ENCODE measurements around the gene TBCK. TPM values are rescaled to one million over a fixed set of nuclear protein-coding genes. Genes with fewer than 3 reads are reported as not detected.

Gene TBCK
- 77.8 and 83.1 TPM in 2 replicates for total RNA-seq
- long read RNA-seq, transcript TBCK-204 (26 exons, 3,047 nt): major isoform, 25 of 103 reads
- long read RNA-seq, partial matches to known transcripts: 41 of 103 reads
- long read RNA-seq, other reads (novel, unspliced or antisense): 36 of 103 reads

DNA sequence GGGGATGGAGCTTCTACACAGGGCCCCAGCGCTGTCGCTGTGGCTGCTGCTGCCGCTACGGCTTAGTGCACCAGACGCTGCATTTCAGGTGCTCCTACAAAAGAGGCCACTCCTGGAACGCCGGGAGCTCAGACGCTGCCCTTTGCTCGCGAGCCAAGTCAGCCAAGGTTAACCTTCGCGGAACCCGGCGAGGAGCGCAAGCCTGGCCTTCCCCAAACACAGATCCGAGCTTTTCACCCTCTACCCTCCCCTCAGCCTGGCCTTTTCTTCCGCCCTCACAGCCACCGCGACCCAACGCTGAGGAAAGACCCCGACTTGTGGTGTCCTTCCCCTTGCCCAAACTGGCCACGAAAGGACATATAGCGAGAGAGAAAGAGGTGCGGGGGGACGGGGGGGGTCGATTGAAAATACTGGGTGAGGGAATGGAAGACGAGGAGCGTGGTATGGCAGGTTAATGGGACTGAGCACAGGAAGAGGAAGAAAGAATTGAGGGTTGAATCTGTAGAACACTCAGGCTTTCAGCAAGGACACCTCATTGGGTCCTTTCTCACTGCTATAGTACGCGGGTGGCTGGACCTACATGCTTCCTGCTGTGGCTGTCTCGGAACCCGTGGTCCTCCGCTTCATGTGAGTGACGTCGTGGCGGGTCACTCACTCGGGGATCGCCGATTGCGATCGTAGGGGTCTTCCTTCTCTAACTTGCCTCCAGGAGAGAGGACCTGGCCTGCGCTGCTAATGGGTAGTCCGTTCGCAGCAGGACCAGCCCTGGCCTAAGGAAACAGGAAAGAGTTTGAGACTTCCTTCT, at the start of gene TBCK, which contains the start of gene AIMP1:
Gene TBCK (minus strand): TSS at position 242 of the 805 bp plus-strand sequence. CDS start 7,249 bp downstream, outside the sequence.
Gene AIMP1 (plus strand): TSS at position 583 of the 805 bp plus-strand sequence. CDS start 8,460 bp downstream, outside the sequence.
- peak within 1 kb of the TSS; percentile 89 for H3K27ac Mint-ChIP-seq
- peaks cover 14% of the 10 kb centered on the region for H3K4me1 Mint-ChIP-seq (ENCODE audit: low read depth)
- no peaks in the 10 kb centered on the region for H3K9me3 Mint-ChIP-seq (ENCODE audit: low read depth)
- H3K4me3 Mint-ChIP-seq (ENCODE audit: low read depth): no peak within 1 kb of the TSS
- H3K27me3 Mint-ChIP-seq: no peaks in the 10 kb centered on the region
- peaks cover 11% of the 10 kb centered on the region for H3K36me3 Mint-ChIP-seq (ENCODE audit: insufficient read depth)
- TF ChIP-seq, protein P1, sequence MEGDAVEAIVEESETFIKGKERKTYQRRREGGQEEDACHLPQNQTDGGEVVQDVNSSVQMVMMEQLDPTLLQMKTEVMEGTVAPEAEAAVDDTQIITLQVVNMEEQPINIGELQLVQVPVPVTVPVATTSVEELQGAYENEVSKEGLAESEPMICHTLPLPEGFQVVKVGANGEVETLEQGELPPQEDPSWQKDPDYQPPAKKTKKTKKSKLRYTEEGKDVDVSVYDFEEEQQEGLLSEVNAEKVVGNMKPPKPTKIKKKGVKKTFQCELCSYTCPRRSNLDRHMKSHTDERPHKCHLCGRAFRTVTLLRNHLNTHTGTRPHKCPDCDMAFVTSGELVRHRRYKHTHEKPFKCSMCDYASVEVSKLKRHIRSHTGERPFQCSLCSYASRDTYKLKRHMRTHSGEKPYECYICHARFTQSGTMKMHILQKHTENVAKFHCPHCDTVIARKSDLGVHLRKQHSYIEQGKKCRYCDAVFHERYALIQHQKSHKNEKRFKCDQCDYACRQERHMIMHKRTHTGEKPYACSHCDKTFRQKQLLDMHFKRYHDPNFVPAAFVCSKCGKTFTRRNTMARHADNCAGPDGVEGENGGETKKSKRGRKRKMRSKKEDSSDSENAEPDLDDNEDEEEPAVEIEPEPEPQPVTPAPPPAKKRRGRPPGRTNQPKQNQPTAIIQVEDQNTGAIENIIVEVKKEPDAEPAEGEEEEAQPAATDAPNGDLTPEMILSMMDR (IDR thresholded peaks at IDR 0.05; ENCODE audit: unreplicated experiment): no peak
- peak; percentile 77 for DNase-seq (ENCODE audit: low spot score, unreplicated experiment)

DNA sequence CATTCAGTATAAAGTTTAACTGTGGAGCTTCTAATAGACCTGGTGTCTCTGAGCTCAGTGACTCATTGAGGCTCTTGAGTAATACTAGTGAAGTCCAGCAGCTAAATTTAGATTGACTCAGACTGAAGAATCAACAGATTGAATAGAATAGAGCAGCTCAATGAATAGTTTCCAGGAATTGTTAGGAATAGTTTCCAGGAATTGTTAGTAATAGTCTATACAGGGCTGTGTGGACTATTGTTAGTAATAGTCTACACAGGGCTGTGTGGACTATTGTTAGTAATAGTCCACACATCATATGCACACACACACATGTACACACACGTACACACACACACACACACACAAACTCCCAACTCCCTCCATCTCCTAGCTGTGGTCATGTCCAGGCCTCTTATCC, 49.6 kb upstream of the TBCK start:
- no peak overlapping the region for H3K27ac Mint-ChIP-seq
- DNase-seq (ENCODE audit: low spot score, unreplicated experiment): no peak
- no peaks in the 10 kb centered on the region for H3K9me3 Mint-ChIP-seq (ENCODE audit: low read depth)
- no peaks in the 10 kb centered on the region for H3K27me3 Mint-ChIP-seq
- no peak overlapping the region for H3K4me3 Mint-ChIP-seq (ENCODE audit: low read depth)
- TF ChIP-seq, protein P1 (IDR thresholded peaks at IDR 0.05; ENCODE audit: unreplicated experiment): no peak
- H3K4me1 Mint-ChIP-seq (ENCODE audit: low read depth): no peaks in the 10 kb centered on the region
- H3K36me3 Mint-ChIP-seq (ENCODE audit: insufficient read depth): no peaks in the 10 kb centered on the region

DNA sequence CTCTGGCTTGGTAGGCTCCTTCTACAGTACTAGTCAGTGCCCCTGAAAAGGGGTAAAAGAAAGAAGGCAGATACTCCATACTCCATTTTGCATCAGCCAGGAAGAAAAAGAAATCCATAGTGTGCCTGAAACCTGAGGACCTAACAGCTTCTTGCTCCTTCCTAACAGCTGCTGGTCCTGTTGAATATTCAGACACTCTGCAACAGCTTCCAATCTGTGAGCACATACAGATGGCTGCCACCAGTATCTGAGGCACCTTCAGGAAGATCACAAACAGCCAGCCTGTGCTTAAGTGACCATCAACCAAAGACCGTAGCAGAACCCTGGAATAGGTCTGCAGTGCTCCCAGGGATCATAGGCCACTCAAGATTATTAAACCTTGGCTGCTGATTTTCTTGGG, 48.3 kb upstream of the TBCK start:
- Mint-ChIP-seq H3K4me1 (ENCODE audit: low read depth) (no peaks in the 10 kb centered on the region), H3K27me3 (no peaks in the 10 kb centered on the region), H3K27ac (no peak overlapping the region), H3K4me3 (ENCODE audit: low read depth) (no peak overlapping the region), H3K9me3 (ENCODE audit: low read depth) (no peaks in the 10 kb centered on the region), H3K36me3 (ENCODE audit: insufficient read depth) (no peaks in the 10 kb centered on the region)
- TF ChIP-seq, protein P1 (IDR thresholded peaks at IDR 0.05; ENCODE audit: unreplicated experiment): no peak
- DNase-seq (ENCODE audit: low spot score, unreplicated experiment): no peak

DNA sequence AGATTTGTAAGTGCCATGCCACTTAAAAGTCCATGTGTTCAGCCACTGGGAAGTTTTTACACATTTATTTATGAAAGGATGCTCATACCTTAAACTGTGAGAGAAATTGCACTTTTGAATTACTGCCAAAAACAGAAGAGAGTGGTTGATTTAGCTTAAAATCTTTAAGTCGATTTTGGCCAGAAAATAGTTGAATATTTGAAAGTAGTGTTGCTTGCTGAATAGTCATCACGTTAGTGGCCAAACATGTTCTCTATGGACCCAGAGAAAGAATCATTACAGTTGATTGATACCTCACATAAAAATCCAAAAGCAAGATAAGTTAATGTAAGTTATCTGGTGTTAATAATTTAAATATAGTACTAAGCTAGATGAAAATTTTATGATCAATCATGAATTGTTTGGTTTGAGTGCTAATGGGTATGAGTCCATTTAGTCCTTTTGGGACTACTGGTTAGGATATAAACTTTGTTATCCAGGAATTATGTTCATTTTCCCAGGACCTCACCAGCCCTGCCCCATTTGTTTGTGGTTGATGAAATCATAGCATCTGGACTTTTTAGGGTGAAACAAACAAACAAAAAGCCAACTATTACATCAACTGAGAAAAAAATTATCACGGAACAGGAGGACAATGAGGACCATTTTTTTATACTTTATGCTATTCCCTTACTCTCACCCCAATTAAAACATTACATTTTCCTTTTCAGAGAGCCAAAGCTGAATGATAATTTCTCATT, 46.2 kb upstream of the TBCK start:
- TF ChIP-seq, protein P1 (IDR thresholded peaks at IDR 0.05; ENCODE audit: unreplicated experiment): no peak
- no peaks in the 10 kb centered on the region for H3K36me3 Mint-ChIP-seq (ENCODE audit: insufficient read depth)
- H3K27me3 Mint-ChIP-seq: no peaks in the 10 kb centered on the region
- no peaks in the 10 kb centered on the region for H3K9me3 Mint-ChIP-seq (ENCODE audit: low read depth)
- no peak overlapping the region for H3K4me3 Mint-ChIP-seq (ENCODE audit: low read depth)
- DNase-seq (ENCODE audit: low spot score, unreplicated experiment): no peak
- H3K4me1 Mint-ChIP-seq (ENCODE audit: low read depth): no peaks in the 10 kb centered on the region
- no peak overlapping the region for H3K27ac Mint-ChIP-seq

DNA sequence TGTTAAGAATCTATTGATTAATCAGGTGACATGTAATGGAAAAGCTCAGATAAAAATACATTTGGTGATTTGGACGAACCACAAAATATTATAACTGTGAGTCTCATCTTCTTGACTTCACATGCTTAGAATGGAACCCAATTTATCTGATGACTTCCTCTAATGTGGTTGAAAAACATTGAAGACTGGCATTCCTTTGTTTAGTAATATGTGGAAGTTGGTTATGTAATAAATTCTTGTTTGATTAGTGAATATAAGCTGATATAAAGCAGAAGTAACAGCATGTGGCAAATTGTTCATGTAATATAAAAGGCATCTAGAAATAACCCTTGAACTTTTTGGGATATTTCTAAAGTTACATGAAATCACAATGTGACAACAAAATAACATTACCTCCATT, 42.9 kb upstream of the TBCK start:
- H3K36me3 Mint-ChIP-seq (ENCODE audit: insufficient read depth): no peaks in the 10 kb centered on the region
- H3K4me3 Mint-ChIP-seq (ENCODE audit: low read depth): no peak overlapping the region
- TF ChIP-seq, protein P1 (IDR thresholded peaks at IDR 0.05; ENCODE audit: unreplicated experiment): no peak
- no peak for DNase-seq (ENCODE audit: low spot score, unreplicated experiment)
- H3K9me3 Mint-ChIP-seq (ENCODE audit: low read depth): no peaks in the 10 kb centered on the region
- H3K27me3 Mint-ChIP-seq: no peaks in the 10 kb centered on the region
- H3K27ac Mint-ChIP-seq: no peak overlapping the region
- no peaks in the 10 kb centered on the region for H3K4me1 Mint-ChIP-seq (ENCODE audit: low read depth)

Data from progenitor cell of endocrine pancreas (in vitro differentiated cells).